NT2/D1 (cell line): ENCODE data around the gene LORICRIN.

ENCODE experiments used
- DNase-seq: peaks from one replicate; pipeline ENCODE4 v3.0.0-alpha.2; 2011; ENCODE audit warnings: low read depth, low spot score
- H3K27me3 ChIP-seq: 2 replicates; pipeline ENCODE4 v1.6.0; 2011; ENCODE audit warnings: mild to moderate bottlenecking; ENCODE audit not compliant: insufficient read length, insufficient read depth
- H3K36me3 ChIP-seq: 2 replicates; pipeline ENCODE4 v1.6.1; 2011; ENCODE audit warnings: mild to moderate bottlenecking, low read length, mixed read lengths; ENCODE audit not compliant: insufficient read depth, insufficient read length
- H3K4me1 ChIP-seq: 2 replicates; pipeline ENCODE4 v1.5.1; 2011; ENCODE audit not compliant: insufficient read depth, insufficient read length
- H3K4me3 ChIP-seq: 2 replicates; pipeline ENCODE4 v1.5.1; 2011; ENCODE audit warnings: low read depth; ENCODE audit not compliant: insufficient read length
- H3K9ac ChIP-seq: 2 replicates; pipeline ENCODE4 v1.6.0; 2011; ENCODE audit warnings: low read depth; ENCODE audit not compliant: insufficient read length
- H3K9me3 ChIP-seq: 2 replicates; pipeline ENCODE4 v1.5.1; 2011; ENCODE audit warnings: mild to moderate bottlenecking, low read length; ENCODE audit not compliant: insufficient read depth
- SUZ12 ChIP-seq: IDR thresholded peaks from 2 replicates; pipeline ENCODE4 v1.6.1; 2011; ENCODE audit not compliant: insufficient read length, insufficient read depth; ENCODE audit errors: extremely low read depth
- YY1 ChIP-seq: IDR thresholded peaks from 2 replicates; pipeline ENCODE4 v1.6.1; 2011; ENCODE audit not compliant: insufficient read length, insufficient read depth
- ZNF274 ChIP-seq: IDR thresholded peaks from 2 replicates; pipeline ENCODE4 v1.6.1; 2011; ENCODE audit warnings: mild to moderate bottlenecking, low read depth, low read length

The LORICRIN gene

DNA sequence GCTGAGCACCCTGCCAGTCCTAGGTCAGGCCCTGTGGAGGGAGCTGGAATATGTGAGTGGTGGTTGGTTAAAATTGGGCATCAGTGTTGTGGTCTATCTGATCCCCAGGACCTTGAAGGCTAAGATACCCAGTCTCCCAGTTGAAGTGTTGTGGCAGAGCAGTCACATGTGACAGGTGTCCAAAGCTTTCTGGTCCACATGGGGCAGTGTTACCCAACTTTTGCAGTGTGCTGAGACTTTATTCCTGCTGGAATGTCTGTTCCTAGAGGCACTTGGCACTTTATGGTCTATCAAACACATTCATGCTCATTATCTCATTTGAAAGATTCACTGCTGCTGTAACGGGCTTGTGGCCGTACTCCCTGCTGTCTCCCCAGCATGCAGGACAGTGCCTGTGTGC lies 21.0 kb upstream of the LORICRIN start:
- no peaks in the 10 kb centered on the region for H3K9me3 ChIP-seq
- H3K4me1 ChIP-seq, result no peaks in the 10 kb centered on the region
- H3K27me3 ChIP-seq, result no peaks in the 10 kb centered on the region
- DNase-seq, result no peak
- no peaks in the 10 kb centered on the region for H3K36me3 ChIP-seq
- TF ChIP-seq ZNF274 (no peak), YY1 (no peak), SUZ12 (no peak)
- H3K9ac ChIP-seq, result no peak overlapping the region
- no peak overlapping the region for H3K4me3 ChIP-seq

DNA sequence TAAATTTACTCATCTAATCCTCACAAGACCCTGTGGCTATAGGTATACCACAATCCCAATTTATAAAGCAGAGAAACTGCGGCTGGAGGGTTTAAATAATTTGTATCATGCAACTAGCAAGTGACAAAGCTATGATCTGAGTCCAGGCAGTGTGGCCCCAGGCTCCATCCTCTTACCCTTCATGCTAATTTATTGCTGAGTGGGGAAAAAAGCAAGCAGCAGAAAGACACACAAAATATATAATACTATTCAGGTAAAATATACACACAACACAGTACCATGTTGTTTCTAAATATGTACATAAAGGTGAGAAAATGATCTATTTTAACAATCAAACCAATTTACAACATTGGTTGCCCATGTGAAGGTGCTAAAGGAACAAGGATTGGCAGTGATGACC lies 17.3 kb upstream of the LORICRIN start:
- H3K27me3 ChIP-seq, result no peaks in the 10 kb centered on the region
- H3K9ac ChIP-seq, result no peak overlapping the region
- no peaks in the 10 kb centered on the region for H3K4me1 ChIP-seq
- H3K9me3 ChIP-seq, result no peaks in the 10 kb centered on the region
- no peaks in the 10 kb centered on the region for H3K36me3 ChIP-seq
- no peak for TF ChIP-seq SUZ12
- TF ChIP-seq YY1, result no peak
- TF ChIP-seq ZNF274, result no peak
- DNase-seq, result no peak
- H3K4me3 ChIP-seq, result no peak overlapping the region

DNA sequence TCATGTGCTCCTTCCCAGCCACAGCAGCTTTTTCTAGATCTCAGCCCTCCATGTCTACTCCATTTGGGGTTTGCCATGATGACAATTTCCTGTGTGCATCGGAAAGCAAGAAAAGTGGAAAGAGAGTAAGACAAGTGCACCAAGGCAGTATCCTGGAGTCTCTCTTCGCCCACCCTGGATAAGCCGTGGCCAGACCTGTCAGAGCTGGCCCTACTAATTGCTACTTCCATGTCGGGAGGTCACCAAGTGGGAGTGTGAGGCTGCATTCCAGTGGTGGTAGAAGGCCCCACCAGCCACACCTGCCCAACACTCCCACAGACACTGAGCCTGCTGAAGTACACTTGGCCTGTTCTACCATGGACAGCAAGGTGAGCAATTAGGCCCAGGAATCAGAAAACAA lies 14.0 kb upstream of the LORICRIN start:
- no peaks in the 10 kb centered on the region for H3K36me3 ChIP-seq
- no peak overlapping the region for H3K9ac ChIP-seq
- H3K9me3 ChIP-seq, result no peaks in the 10 kb centered on the region
- H3K4me3 ChIP-seq, result no peak overlapping the region
- no peaks in the 10 kb centered on the region for H3K27me3 ChIP-seq
- H3K4me1 ChIP-seq, result no peaks in the 10 kb centered on the region
- TF ChIP-seq YY1 (no peak), ZNF274 (no peak), SUZ12 (no peak)
- no peak for DNase-seq

DNA sequence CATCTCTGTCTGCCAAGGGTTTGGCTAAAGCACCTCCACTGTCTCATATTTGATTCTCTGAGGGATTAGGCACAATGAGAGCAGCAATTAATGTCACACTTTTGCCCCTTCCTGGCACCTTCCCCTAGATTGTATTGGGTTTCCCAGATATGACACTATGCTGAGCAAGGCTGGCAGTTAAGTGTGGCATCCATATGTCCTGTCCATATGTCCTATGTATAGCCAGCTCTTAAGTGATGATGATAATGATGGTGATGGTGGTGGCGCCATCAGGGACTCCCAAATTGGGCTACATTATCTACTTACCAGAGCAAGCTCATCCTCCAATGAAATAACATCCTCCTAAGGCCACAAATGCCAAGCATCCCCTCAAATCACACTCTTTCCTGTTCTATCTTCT lies 13.5 kb upstream of the LORICRIN start:
- no peaks in the 10 kb centered on the region for H3K9me3 ChIP-seq
- no peaks in the 10 kb centered on the region for H3K36me3 ChIP-seq
- no peak overlapping the region for H3K9ac ChIP-seq
- no peaks in the 10 kb centered on the region for H3K27me3 ChIP-seq
- no peaks in the 10 kb centered on the region for H3K4me1 ChIP-seq
- DNase-seq, result no peak
- H3K4me3 ChIP-seq, result no peak overlapping the region
- no peak for TF ChIP-seq SUZ12
- TF ChIP-seq ZNF274, result no peak
- no peak for TF ChIP-seq YY1

DNA sequence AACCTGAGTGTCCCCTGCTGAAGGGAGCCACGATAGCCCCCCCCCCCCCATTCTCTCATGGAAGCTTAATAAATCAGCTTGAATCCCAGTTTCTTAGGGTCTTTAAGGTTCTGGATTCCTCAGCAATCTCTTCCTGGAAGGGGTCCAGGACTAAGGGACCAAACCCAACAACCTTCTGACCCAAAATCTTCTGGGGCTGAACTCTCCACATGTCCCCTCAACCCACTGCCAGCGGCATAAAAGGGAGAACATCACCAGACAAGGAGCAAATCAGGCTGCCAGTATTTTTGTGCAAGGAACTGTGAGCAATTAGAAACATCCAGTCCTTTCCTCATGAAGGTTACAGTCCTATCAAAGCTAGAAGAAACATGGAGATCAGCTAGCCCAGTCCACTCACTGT lies 12.7 kb upstream of the LORICRIN start:
- H3K9me3 ChIP-seq, result no peaks in the 10 kb centered on the region
- no peaks in the 10 kb centered on the region for H3K36me3 ChIP-seq
- H3K27me3 ChIP-seq, result no peaks in the 10 kb centered on the region
- H3K4me1 ChIP-seq, result no peaks in the 10 kb centered on the region
- H3K4me3 ChIP-seq, result no peak overlapping the region
- DNase-seq, result no peak
- no peak for TF ChIP-seq SUZ12
- no peak for TF ChIP-seq ZNF274
- no peak for TF ChIP-seq YY1
- H3K9ac ChIP-seq, result no peak overlapping the region

DNA sequence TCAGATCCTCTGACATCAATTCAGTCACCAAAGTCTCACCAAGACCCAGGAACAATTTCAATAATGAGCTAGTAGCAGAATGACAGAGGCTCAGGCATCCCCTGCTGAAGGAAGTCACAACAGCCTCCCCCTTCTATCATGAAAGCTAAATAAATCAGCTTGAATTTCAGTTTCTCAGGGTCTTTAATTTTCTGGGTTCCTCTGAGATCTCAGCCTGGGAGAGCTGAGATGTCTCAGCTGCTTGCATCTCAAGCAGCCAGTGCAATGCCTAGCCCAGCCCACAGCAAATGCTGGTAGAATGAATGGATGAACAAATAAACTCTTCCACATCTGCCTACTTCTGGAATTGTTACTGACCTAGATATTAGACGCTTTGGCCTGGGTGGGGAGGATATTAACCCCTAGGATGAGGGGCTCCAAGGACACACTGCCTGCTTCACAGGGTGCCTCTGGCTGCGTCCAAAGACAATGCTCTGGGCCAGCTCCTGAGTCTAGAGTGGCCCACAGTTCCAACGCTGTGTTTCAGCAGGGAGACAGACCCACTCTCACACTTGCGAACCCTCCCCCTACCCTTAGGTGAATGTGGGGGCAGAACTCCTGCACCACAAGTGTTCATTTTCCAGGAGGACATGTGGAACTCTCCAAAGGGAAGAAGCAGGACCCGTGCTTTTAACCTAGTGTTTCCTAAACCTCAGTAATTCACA lies 11.2 kb upstream of the LORICRIN start:
- TF ChIP-seq ZNF274 (no peak), YY1 (no peak)
- H3K9ac ChIP-seq, result no peak overlapping the region
- no peak for DNase-seq

DNA sequence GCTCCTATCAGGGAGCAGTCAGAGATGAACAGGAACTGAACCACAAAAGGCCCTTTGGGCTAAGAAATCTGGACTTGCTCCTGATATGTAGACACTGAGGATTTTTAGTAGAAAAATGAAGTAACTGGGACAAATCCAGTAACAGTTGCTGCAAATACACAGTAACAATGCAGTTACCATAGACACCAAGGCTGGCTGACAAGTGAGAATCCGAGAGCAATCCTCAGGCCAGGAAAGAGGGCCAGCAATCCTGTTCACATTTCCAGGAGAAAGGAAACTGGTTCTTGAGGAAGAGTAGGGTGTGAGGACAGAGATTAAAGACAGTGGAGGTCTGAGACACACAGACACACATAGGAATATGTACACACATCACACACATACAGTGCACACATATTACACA lies 9.3 kb upstream of the LORICRIN start:
- TF ChIP-seq SUZ12 (no peak), ZNF274 (no peak), YY1 (no peak)
- no peaks in the 10 kb centered on the region for H3K4me1 ChIP-seq

More for the DNA sequence above, 11.2 kb upstream of the LORICRIN start:
- H3K36me3 ChIP-seq, result no peaks in the 10 kb centered on the region
- H3K4me1 ChIP-seq, result no peaks in the 10 kb centered on the region
- no peaks in the 10 kb centered on the region for H3K27me3 ChIP-seq
- H3K9me3 ChIP-seq, result no peaks in the 10 kb centered on the region
- no peak overlapping the region for H3K4me3 ChIP-seq

More for the DNA sequence above, 9.3 kb upstream of the LORICRIN start:
- no peaks in the 10 kb centered on the region for H3K9me3 ChIP-seq
- no peak overlapping the region for H3K4me3 ChIP-seq
- H3K27me3 ChIP-seq, result no peaks in the 10 kb centered on the region
- no peak overlapping the region for H3K9ac ChIP-seq
- DNase-seq, result no peak
- no peaks in the 10 kb centered on the region for H3K36me3 ChIP-seq
